A549 (cell line): ENCODE results near the gene ADK.

Source experiments
- CTCF ChIP-seq: fragments of >200 bp; sonication (Bioruptor Twin); formaldehyde crosslinking; IDR thresholded peaks from 3 replicates; pipeline ENCODE4 v1.5.1; 2016
- ELK1 ChIP-seq: fragments of 150-350 bp; IDR thresholded peaks from 2 replicates; pipeline ENCODE4 v1.6.1; 2014; ENCODE audit warnings: low read depth, mild to moderate bottlenecking, low read length
- EP300 ChIP-seq, 2 experiments: fragments of >200 bp; sonication (Bioruptor Twin); formaldehyde crosslinking; IDR thresholded peaks; 2 replicates in 1 of 2; 3 replicates in 1 of 2; pipeline ENCODE4 v1.6.1; 2016 to 2017
- SREBF2 ChIP-seq: fragments of 450-650 bp; IDR thresholded peaks from 2 replicates; pipeline ENCODE4 v1.6.1; 2014; ENCODE audit warnings: mild to moderate bottlenecking, moderate library complexity
- ZC3H11A ChIP-seq: fragments of 450-650 bp; IDR thresholded peaks from 2 replicates; pipeline ENCODE4 v1.6.1; 2014; ENCODE audit warnings: antibody characterized with exemption, mild to moderate bottlenecking

- TF ChIP-seq CTCF (peak; percentile 37), ELK1 (no peak), ZC3H11A (no peak), EP300 (IDR thresholded peaks at IDR 0.05) (no peak), SREBF2 (no peak)
Measured at GRCh38 chr10:74153123-74153522, 2.1 kb downstream of the ADK start.
